ENCODE results near the gene DMRTC2. TPM values are rescaled to one million over a fixed set of nuclear protein-coding genes. Genes with fewer than 3 reads are reported as not detected.

DMRTC2 gene
- polyA plus RNA-seq, 1 donor from 2014 or later, result not detected

- Histone ChIP-seq H3K9me3 (ENCODE audit: low read length) (no peaks in the 10 kb centered on the region), H3K4me2 (ENCODE audit: low read length) (no peak overlapping the region), H3K9ac (ENCODE audit: low read length) (no peak overlapping the region), H3K36me3 (ENCODE audit: insufficient read depth, low read length) (no peaks in the 10 kb centered on the region), H3K79me2 (replicated peaks; ENCODE audit: insufficient read depth, low read length) (no peaks in the 10 kb centered on the region), H2AFZ (ENCODE audit: low read depth, low read length) (no peak overlapping the region), H3K27me3 (ENCODE audit: insufficient read depth, low read depth, low read length) (no peaks in the 10 kb centered on the region), H3K27ac (ENCODE audit: low read length) (no peak overlapping the region), H3K4me3 (ENCODE audit: low read length) (no peak overlapping the region), H4K20me1 (ENCODE audit: insufficient read depth) (no peaks in the 10 kb centered on the region), H3K9me2 (ENCODE audit: insufficient read depth, low read length) (no peaks in the 10 kb centered on the region), H3F3A (ENCODE audit: insufficient read depth, low read length, poor library complexity, severe bottlenecking) (no peaks in the 10 kb centered on the region)
- TF ChIP-seq POLR2AphosphoS5 (IDR thresholded peaks at IDR 0.05) (no peak), EP300 (conservative IDR thresholded peaks at IDR 0.05; ENCODE audit: poor library complexity, severe bottlenecking) (no peak), TAF1 (IDR thresholded peaks at IDR 0.05; ENCODE audit: low read depth) (no peak), REST (IDR thresholded peaks at IDR 0.05; ENCODE audit: borderline replicate concordance) (no peak), RAD21 (conservative IDR thresholded peaks at IDR 0.05) (no peak), MXI1 (conservative IDR thresholded peaks at IDR 0.05; ENCODE audit: poor library complexity, severe bottlenecking) (no peak), EZH2 (IDR thresholded peaks at IDR 0.05; ENCODE audit: borderline replicate concordance, insufficient read depth, low read length, poor library complexity, severe bottlenecking) (no peak), SMC3 (conservative IDR thresholded peaks at IDR 0.05; ENCODE audit: poor library complexity) (no peak), CTCF (IDR thresholded peaks at IDR 0.05; ENCODE audit: poor library complexity, severe bottlenecking) (no peak)
Observed at GRCh38 chr19:41896581-41896942, 51.7 kb downstream of the DMRTC2 start.

GRCh38 chr19:41897181-41897580 lies 52.3 kb downstream of the DMRTC2 start:
- Histone ChIP-seq H3K27me3 (ENCODE audit: insufficient read depth, low read depth, low read length) (no peaks in the 10 kb centered on the region), H3K9ac (ENCODE audit: low read length) (no peak overlapping the region), H3K9me2 (ENCODE audit: insufficient read depth, low read length) (no peaks in the 10 kb centered on the region), H3K4me2 (ENCODE audit: low read length) (no peak overlapping the region), H3K9me3 (ENCODE audit: low read length) (no peaks in the 10 kb centered on the region), H3F3A (ENCODE audit: insufficient read depth, low read length, poor library complexity, severe bottlenecking) (no peaks in the 10 kb centered on the region), H3K36me3 (ENCODE audit: insufficient read depth, low read length) (no peaks in the 10 kb centered on the region), H3K79me2 (replicated peaks; ENCODE audit: insufficient read depth, low read length) (no peaks in the 10 kb centered on the region), H3K27ac (ENCODE audit: low read length) (no peak overlapping the region), H2AFZ (ENCODE audit: low read depth, low read length) (no peak overlapping the region), H4K20me1 (ENCODE audit: insufficient read depth) (no peaks in the 10 kb centered on the region), H3K4me3 (ENCODE audit: low read length) (no peak overlapping the region)
- no peak for TF ChIP-seq RAD21 (conservative IDR thresholded peaks at IDR 0.05)
- TF ChIP-seq SMC3 (conservative IDR thresholded peaks at IDR 0.05; ENCODE audit: poor library complexity), result no peak
- no peak for TF ChIP-seq TAF1 (IDR thresholded peaks at IDR 0.05; ENCODE audit: low read depth)
- TF ChIP-seq CTCF (IDR thresholded peaks at IDR 0.05; ENCODE audit: poor library complexity, severe bottlenecking), result no peak
- TF ChIP-seq EZH2 (IDR thresholded peaks at IDR 0.05; ENCODE audit: borderline replicate concordance, insufficient read depth, low read length, poor library complexity, severe bottlenecking), result no peak
- no peak for TF ChIP-seq REST (IDR thresholded peaks at IDR 0.05; ENCODE audit: borderline replicate concordance)
- no peak for TF ChIP-seq POLR2AphosphoS5 (IDR thresholded peaks at IDR 0.05)
- no peak for TF ChIP-seq MXI1 (conservative IDR thresholded peaks at IDR 0.05; ENCODE audit: poor library complexity, severe bottlenecking)
- TF ChIP-seq EP300 (conservative IDR thresholded peaks at IDR 0.05; ENCODE audit: poor library complexity, severe bottlenecking), result no peak

All from neural cell (in vitro differentiated cells).